ENCODE results near the gene SLC6A9. TPM values are rescaled to one million over a fixed set of nuclear protein-coding genes. Genes with fewer than 3 reads are reported as not detected.

Gene SLC6A9
- total and polyA plus RNA-seq, 2 experiments from 2014 or later: 14.4 to 20.0 TPM

DNA sequence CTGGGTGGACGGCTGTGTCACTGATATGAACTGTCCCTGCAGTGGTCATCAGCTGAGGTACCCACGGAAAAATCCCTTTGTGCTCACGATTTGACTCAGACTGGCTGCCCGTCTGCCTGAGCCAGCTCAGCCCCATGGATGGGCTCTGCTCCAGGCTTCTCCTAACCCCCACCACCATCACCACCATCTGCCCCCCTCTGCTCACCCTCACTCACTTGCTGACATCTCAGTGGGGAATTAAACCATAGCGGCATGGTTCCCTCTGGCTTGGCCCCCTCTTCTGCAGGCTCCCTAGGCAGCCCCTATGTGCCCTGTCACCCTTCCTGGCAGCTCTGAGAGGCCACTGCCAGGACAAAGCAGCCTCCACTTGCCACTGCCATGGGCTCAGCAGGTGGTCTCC is 17.3 kb downstream of the SLC6A9 start:
- no peaks in the 10 kb centered on the region for H3K79me2 ChIP-seq (replicated peaks; ENCODE audit: insufficient read depth)
- no peaks in the 10 kb centered on the region for H3F3A ChIP-seq (replicated peaks; ENCODE audit: low read depth)
- peaks cover 14% of the 10 kb centered on the region for H3K36me3 Mint-ChIP-seq (ENCODE audit: low read depth)
- peaks cover 5% of the 10 kb centered on the region for H3K27me3 Mint-ChIP-seq (ENCODE audit: insufficient read depth, low read depth, poor library complexity)
- ATAC-seq (no peak), DNase-seq (ENCODE audit: low spot score) (no peak)
- H3K4me3 Mint-ChIP-seq: no peak overlapping the region; the same call in 2 of the 3 replicates
- peaks cover 12% of the 10 kb centered on the region for H3K4me1 Mint-ChIP-seq
- no peaks in the 10 kb centered on the region for H3K9me2 ChIP-seq (ENCODE audit: insufficient read depth)
- H3K4me2 ChIP-seq: no peak overlapping the region
- no peaks in the 10 kb centered on the region; the same call in 1 of the 2 replicates for H3K36me3 ChIP-seq (ENCODE audit: insufficient read depth)
- peak overlapping the region; percentile 24; the same call in 1 of the 2 replicates for H3K27ac Mint-ChIP-seq
- peaks cover 7% of the 10 kb centered on the region; the same call in 1 of the 2 replicates for H4K20me1 ChIP-seq (replicated peaks; ENCODE audit: insufficient read depth)
- no peak overlapping the region for H3K4me3 ChIP-seq
- no peaks in the 10 kb centered on the region for H3K4me1 ChIP-seq (ENCODE audit: insufficient read depth)
- H2AFZ ChIP-seq: no peak overlapping the region
- no peak overlapping the region for H3K27ac ChIP-seq (ENCODE audit: low read depth)
- no peaks in the 10 kb centered on the region for H3K9me3 Mint-ChIP-seq
- TF ChIP-seq STAT1 (IDR thresholded peaks at IDR 0.05; ENCODE audit: unreplicated experiment) (no peak), JUNB (IDR thresholded peaks at IDR 0.05; ENCODE audit: unreplicated experiment) (no peak), POLR2AphosphoS5 (IDR thresholded peaks at IDR 0.05; ENCODE audit: low read depth) (no peak), ZNF114 (CRISPR knock-in tag; IDR thresholded peaks at IDR 0.05) (no peak), EZH2phosphoT487 (IDR thresholded peaks at IDR 0.05; ENCODE audit: unreplicated experiment) (no peak), ZNF331 (CRISPR knock-in tag; IDR thresholded peaks at IDR 0.05; ENCODE audit: low read depth) (no peak), EZH2 (IDR thresholded peaks at IDR 0.05; ENCODE audit: low read depth, unreplicated experiment) (no peak)
- TF ChIP-seq, protein P1, sequence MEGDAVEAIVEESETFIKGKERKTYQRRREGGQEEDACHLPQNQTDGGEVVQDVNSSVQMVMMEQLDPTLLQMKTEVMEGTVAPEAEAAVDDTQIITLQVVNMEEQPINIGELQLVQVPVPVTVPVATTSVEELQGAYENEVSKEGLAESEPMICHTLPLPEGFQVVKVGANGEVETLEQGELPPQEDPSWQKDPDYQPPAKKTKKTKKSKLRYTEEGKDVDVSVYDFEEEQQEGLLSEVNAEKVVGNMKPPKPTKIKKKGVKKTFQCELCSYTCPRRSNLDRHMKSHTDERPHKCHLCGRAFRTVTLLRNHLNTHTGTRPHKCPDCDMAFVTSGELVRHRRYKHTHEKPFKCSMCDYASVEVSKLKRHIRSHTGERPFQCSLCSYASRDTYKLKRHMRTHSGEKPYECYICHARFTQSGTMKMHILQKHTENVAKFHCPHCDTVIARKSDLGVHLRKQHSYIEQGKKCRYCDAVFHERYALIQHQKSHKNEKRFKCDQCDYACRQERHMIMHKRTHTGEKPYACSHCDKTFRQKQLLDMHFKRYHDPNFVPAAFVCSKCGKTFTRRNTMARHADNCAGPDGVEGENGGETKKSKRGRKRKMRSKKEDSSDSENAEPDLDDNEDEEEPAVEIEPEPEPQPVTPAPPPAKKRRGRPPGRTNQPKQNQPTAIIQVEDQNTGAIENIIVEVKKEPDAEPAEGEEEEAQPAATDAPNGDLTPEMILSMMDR (conservative IDR thresholded peaks at IDR 0.05; ENCODE audit: low read depth in 2 of 2): no peak
- TF ChIP-seq, protein P2, sequence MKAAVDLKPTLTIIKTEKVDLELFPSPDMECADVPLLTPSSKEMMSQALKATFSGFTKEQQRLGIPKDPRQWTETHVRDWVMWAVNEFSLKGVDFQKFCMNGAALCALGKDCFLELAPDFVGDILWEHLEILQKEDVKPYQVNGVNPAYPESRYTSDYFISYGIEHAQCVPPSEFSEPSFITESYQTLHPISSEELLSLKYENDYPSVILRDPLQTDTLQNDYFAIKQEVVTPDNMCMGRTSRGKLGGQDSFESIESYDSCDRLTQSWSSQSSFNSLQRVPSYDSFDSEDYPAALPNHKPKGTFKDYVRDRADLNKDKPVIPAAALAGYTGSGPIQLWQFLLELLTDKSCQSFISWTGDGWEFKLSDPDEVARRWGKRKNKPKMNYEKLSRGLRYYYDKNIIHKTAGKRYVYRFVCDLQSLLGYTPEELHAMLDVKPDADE (IDR thresholded peaks at IDR 0.05): no peak
- H3K27me3 ChIP-seq (ENCODE audit: insufficient read depth): no peaks in the 10 kb centered on the region

DNA sequence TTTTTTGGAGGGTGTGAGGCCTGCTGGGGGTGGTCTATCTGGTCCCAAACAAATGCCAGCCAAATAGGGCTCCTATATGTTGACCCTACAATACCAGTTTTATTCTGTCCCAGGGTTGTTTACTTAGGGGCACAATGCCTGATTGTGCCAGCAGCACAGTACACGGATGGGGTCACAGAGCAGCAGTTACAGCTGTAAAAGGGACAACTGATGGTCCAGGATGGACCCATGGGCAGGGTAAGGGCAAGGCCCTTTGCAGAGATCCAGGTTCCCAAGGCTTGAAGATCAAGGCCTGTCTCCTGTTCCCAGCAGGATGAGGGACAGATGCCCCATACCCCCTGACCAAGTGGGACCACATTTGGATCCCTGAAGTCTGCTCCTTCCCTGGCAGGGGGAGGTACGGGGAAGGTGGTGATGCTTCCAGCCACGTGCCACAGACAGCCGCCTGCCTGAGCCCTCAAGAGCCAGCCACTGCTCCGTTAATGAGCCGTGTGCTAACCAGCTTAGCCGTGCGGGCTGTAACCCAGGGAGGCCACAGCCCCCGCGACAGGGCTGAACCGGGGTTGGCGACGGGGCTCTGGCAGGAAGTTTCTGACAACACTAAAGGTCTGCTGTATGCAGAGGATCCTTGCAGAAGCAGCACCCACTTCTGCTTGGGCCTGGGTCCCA is 18.2 kb downstream of the SLC6A9 start:
- Histone ChIP-seq H3K79me2 (replicated peaks; ENCODE audit: insufficient read depth) (no peaks in the 10 kb centered on the region), H3F3A (replicated peaks; ENCODE audit: low read depth) (no peaks in the 10 kb centered on the region), H3K4me1 (ENCODE audit: insufficient read depth) (no peaks in the 10 kb centered on the region), H3K27ac (ENCODE audit: low read depth) (no peak overlapping the region), H3K27me3 (ENCODE audit: insufficient read depth) (no peaks in the 10 kb centered on the region), H3K4me3 (no peak overlapping the region), H3K4me2 (no peak overlapping the region), H3K36me3 (ENCODE audit: insufficient read depth) (no peaks in the 10 kb centered on the region; the same call in 1 of the 2 replicates), H4K20me1 (replicated peaks; ENCODE audit: insufficient read depth) (peaks cover 7% of the 10 kb centered on the region; the same call in 1 of the 2 replicates), H3K9me2 (ENCODE audit: insufficient read depth) (no peaks in the 10 kb centered on the region), H2AFZ (no peak overlapping the region)
- Mint-ChIP-seq H3K4me3 (no peak overlapping the region), H3K4me1 (peaks cover 12% of the 10 kb centered on the region), H3K9me3 (no peaks in the 10 kb centered on the region), H3K27me3 (ENCODE audit: insufficient read depth, low read depth, poor library complexity) (peaks cover 8% of the 10 kb centered on the region), H3K27ac (no peak overlapping the region), H3K36me3 (ENCODE audit: low read depth) (peaks cover 18% of the 10 kb centered on the region)
- TF ChIP-seq, protein P3, sequence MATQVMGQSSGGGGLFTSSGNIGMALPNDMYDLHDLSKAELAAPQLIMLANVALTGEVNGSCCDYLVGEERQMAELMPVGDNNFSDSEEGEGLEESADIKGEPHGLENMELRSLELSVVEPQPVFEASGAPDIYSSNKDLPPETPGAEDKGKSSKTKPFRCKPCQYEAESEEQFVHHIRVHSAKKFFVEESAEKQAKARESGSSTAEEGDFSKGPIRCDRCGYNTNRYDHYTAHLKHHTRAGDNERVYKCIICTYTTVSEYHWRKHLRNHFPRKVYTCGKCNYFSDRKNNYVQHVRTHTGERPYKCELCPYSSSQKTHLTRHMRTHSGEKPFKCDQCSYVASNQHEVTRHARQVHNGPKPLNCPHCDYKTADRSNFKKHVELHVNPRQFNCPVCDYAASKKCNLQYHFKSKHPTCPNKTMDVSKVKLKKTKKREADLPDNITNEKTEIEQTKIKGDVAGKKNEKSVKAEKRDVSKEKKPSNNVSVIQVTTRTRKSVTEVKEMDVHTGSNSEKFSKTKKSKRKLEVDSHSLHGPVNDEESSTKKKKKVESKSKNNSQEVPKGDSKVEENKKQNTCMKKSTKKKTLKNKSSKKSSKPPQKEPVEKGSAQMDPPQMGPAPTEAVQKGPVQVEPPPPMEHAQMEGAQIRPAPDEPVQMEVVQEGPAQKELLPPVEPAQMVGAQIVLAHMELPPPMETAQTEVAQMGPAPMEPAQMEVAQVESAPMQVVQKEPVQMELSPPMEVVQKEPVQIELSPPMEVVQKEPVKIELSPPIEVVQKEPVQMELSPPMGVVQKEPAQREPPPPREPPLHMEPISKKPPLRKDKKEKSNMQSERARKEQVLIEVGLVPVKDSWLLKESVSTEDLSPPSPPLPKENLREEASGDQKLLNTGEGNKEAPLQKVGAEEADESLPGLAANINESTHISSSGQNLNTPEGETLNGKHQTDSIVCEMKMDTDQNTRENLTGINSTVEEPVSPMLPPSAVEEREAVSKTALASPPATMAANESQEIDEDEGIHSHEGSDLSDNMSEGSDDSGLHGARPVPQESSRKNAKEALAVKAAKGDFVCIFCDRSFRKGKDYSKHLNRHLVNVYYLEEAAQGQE (IDR thresholded peaks at IDR 0.05; ENCODE audit: unreplicated experiment): no peak
- DNase-seq (ENCODE audit: low spot score): no peak
- ATAC-seq: no peak

Data from GM23338 (cell line).